NCI-H345 treated with DMSO at 0.1 percent for 48 hours (cell line): ENCODE data around the gene DAPK1.

Source experiments
- DNase-seq: peaks from one replicate; lab custom pipeline; 2025; ENCODE audit not compliant: unreplicated experiment; lab: John Stamatoyannopoulos, UW

The DAPK1 gene

DNA sequence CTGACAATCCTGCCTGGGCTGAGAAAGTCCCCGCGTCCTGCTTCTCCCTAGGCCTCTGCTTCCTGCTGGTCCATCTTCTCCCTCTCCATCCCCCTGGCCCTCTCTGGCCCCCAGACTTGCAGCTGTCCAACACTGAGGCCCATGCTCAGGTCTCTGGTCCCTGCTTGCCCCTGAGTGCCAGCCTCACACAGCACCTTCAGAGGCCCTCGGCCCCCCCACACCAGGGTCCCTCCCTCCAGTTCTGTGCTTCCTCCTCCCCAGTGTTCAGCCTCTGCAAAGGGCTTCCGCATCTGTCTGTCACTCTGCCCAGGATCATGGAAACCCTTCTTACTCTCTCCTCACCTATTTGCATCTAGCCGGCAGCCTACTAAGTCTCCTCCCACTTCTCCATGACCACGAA lies 165.9 kb downstream of the DAPK1 start:
- no peak for DNase-seq

DNA sequence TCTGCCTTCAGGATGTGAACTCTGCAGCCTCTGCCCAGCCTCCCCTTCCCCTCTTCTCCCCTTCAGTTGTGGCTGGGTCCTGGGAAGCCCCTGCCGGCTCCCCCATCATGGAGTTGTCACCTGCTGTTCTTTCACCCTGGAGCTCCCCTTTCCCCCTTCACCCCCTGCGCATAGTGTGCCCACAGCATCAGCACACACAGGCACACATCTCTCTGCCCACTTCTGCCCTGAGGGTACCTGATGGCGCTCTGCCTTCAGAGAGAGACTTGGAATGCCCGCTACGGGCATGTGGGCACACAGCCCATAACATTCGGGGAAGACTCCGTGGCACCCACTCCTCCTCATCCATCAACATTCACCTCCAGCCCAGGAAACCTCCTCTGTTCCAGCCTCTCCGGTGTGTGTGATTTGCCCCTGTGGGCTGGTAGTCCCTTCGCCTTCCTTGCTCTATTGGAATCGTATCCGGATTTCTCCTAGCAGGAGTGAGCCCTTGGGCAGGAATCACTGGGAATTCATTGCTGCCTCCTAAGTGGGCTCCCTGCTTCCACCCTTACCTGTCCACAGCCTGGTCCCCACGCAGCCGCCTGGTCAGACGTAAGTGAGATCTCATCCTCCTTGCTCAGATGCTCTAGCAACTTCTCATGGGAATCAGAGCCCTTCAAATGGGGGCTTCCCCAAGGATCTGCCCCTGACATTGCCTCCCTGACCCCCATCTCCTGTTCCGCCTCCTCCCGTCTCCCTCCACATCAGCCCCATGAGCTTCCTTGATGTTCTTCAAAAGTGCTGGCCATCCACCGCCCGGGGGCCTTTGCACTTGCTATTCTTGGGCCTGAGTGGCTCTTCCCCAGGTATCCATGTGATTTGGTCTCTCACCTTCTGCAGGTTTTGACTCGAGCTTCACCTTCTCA lies 166.7 kb downstream of the DAPK1 start:
- DNase-seq, result no peak

DNA sequence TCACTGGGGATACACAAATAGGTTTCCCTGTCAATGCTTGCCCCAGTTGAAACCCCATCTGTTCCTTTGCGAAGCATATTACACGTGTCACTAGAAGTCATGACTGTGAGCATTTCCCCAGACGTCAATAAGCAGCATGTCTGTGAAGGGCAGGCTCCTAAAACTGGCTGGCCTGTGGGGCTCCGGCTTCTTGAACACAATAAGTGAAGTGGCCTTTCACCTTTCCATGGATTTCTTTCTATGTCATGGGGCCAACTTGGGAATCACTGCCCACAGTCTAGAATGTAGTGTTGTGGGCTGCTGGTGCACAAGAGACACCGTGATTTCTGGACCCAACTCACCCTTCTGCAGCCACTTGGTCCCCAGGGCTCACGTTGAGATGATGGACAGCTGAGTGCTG lies 167.8 kb downstream of the DAPK1 start:
- no peak for DNase-seq

DNA sequence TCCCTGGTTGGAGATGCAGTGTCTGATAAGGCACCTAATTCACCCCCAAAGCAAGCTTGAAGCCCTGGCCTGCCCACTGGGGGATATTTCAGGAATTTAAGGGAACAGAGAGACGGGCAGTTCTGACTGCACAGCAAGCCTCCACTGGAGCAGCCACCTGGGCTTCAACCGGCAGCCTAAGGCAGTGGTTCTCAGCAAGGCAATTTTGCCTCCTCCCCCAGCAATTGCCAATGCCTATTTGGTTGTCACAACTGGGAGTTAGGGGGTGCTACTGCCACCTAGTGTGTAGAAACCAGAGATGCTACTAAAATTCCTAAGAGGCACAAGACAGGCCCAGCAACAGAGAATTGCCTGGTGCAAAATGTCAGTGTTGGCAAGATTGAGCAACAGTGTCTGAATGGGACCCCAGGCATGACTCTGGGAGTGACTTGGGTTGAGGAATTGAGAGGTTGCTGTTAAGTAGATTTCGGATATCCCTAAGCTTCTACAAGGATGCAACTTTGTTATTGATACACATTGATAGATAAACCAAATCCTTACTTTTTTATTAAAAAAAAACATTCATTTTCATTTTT lies 169.6 kb downstream of the DAPK1 start:
- DNase-seq, result no peak

DNA sequence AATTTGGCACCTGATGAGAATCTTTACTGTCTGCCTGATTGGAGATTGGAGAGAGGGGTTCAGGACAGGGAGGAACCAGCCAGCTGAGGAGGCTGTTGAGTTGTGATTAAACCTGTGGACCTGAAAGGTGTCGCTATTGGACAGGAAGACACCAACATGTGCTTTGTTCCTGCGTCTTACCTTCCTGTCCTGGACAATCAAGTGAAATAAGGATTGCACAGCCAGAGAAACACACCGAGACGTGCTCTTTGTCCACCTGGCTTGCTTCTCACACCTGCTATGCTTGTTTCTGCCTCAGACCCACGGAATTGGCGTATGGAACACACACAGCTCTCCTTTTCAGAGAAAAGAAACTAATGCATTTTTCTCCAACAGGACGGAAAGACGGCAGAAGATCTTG lies 170.6 kb downstream of the DAPK1 start:
- no peak for DNase-seq

DNA sequence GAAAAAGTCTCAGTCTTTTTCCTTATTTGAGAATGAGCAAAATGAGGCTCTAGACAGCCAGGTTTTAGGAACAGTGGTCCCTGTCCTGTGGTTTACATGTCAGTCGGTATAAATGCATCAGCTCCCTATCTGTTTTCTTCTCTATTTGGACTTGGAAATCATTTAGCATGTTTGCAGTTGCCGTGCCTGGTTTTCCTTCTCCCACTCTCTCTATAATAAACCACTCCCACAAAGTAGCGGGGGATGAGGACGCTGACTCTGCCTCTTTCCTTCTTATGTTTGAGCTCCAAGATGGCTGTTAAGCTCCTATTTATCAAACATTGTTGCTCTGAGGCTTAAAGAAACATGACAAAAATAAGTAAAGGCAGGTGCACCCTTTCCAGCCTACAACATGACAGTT lies 171.1 kb downstream of the DAPK1 start:
- DNase-seq, result no peak

DNA sequence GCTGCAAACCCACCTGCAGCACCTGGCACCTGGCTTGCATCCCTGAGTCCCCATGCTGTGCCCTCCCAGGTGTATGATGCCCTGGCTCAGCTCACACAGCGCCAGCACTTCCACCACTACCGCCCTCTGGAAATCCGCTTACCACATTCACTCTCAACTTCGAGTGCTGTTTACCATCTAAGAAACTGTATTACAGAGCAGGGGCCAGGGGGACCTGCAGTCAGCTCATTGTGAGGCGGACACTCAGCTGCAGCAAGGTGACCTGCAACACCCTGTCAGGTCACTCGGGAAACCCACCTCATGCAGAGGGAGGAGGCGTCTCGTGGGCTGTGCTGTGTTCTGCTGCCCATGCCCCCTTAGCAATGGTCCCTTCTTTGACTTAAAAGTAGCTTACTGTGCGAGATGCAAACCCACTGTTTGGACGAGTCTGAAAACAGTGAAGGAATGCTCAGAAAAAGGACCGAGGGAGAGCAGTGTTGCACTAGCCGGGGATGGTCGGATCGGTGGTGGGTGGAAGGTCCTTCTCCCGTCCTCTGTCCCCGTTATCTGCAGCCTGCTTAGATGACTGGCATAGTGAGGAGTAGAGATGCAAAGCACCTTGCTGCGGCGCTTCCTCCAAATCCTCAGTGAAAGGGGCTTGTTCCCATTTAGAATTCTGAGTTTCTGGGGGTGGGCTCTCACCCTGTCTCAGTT lies 173.1 kb downstream of the DAPK1 start:
- peak; percentile 29 for DNase-seq

DNA sequence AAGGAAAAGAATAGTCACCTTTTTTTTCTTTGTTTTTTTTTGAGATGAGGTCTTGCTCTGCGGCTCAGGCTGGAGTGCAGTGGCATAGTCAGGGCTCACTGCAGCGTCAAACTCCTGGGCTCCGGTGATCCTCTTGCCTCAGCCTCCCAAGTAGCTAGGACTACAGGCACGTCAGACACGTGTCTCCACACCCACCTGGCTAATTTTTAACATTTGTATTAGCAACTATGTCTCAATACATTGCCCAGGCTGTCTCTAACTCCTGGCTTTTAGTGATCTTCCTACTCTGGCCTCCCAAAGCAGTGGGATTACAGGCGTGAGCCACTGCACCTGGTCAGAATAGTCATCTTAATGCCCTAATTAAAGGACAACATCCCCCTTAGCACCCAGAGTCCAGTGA lies 173.8 kb downstream of the DAPK1 start:
- DNase-seq, result no peak

DNA sequence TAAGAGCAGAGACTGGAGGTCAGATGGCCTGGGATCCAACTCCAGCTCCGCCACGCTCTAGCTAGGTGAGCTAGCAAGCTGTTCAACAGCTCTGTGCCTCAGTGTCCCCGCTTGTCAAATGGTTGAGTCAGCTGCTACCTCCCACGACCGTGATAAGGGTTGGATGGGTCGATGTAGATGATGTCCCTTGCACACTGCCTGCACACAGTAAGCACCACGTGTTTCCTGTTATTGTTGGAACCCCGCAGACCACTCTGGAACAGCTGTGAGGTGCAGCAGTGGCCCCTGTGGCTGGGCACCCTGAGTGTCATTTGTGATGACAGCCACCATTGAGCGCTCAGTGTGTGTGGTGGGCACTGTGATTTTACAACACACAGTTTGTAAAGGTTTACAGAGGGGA lies 174.3 kb downstream of the DAPK1 start:
- no peak for DNase-seq

DNA sequence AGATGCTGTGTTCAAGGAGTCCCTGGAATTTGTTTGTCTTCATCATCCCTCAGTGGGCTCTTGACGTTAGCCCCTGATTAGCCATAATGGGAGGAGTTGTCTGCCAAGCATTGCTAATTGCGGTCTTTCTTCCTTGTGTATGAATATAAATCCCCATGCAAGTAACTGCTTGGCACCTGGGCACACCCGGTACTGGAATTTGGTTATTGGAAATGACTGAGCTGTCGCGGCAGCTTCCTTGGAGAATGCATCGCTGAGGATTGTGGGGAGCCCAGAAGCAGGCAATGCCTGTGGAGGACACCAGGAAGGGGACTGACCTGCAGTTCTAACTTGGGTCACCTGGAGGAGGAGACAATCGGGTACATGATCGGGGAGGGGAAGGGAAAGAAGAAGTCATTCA lies 174.9 kb downstream of the DAPK1 start:
- no peak for DNase-seq

DNA sequence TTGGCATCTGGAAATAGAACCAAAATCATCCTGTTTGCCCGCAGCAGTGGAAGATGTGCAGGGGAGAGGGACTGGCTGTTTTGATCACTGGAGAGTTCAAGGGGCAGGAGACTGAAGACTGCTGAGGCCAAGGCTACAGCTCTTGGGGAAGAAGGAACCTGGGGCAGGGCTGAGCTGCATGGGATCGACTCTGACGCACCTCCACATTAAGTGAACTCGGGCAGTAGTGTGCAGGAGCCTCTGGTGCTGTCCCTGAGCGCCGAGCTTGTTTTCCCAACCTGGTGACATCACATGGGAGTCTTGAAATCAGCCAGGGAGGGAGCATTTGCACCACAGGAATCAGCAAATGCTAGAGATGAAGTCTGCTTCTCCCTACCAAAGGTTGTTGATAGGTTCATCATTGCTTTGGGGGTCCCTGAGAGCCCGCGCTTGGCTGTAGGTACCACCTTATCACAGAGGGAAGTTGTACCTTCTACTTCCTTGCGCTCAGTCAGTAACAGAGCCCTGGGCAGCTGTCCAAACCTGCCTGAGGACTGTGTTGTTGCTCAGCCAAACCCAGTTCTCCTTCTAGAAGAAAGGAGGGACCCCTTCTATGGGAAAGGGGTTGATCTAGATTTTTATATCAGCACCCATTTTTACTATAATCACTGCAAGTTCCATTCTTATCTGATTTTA lies 175.9 kb downstream of the DAPK1 start:
- DNase-seq, result no peak

DNA sequence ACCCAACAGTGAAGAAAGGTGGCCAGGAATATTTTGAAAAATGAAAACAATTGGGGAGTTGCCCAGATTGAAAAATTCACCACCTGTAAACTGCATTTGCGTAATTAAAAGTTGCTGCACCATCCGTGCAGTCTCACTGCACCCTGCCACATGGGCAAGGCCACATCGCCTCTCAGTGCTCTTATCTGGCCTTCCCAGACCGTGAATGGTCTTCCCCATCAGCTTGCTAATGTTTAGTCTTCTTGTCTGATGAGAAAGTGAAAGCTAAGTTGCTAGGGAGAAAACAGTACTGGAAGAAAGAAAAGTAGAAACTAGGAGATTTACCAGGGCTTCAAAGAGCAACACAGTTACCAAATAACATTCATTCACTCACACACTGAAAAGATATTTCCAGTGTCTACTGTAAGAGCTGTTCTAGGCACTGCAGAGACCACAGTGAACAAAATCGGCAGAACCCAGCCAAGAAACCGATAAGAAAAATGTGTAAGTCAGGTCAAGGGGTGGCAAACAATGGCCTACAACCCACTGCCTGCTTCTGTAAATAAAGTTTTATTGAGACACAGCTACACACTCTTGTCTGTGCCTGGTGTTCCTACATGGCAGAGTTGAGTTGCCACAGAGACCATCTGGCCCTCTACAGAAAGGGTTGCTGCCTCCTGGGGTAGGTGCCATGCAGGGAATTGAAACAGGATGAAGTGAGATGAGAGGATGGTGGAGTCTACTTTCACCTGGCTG lies 177.1 kb downstream of the DAPK1 start:
- DNase-seq, result no peak

DNA sequence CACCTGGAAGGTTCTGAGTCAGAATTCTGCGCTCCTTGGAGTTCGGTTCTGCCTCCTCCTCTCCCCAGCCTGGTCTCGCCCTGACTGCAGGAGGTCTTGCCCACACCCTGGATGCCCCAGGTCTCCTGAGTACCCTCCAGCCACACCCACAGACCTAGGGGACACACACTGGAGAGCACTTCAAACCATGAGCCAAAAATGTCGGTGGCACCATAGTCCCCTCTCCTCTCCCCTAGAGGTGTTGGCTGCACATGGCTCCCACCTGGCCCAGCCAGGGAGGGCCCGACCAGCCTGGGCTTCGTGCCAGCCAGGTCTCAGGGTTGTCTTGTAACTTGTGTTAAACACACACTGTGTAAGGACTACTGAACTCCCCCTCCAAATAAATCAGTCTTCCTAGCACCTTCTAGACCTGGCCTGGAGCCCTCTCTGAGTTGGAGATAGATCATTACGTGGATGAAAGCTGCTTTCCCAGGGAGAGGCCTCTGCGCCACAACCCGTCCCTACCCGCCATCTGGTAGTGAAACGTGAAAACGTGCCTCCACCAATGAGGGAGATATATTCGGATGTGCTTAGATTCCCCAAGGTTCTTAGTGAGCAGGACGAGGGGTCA lies 178.3 kb downstream of the DAPK1 start:
- DNase-seq, result peak; percentile 7

DNA sequence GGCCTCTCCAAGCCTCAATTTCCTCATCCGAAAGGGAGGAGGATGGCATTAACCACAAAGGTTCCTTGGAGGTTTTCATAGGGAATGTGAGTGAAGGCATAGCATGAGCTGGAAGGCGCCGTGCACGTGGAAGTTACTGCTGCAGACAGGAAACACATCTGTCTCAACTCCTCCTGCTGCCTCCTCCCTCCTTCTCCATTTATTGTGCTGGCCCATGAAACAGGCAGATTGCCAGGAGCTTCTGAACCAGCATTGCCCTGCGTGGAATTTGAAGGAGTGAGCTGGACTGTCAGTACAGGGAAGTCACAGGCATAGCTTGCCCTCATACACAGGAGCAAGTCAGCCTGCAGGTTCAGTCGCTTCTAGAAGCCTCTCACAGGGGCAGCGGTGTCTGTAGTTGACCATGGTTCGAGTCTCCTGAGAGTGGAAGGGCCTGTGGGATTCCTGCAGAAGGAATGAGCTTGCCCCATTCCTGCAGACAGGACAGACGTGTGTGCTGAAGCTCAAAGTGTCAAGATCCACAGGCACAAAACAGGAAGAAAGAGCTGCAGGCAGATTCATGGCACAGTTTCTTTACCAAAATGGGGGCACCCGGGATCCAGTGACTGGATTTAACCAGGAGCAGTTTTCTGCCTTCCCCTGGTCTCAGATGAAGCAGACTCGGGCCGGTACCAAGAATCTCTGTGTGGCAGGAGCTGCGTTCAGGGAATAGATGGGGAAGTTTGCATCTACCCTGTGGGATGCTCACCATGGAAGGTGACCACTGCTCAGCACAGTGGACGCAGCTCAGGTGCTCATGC lies 179.5 kb downstream of the DAPK1 start:
- DNase-seq, result no peak

DNA sequence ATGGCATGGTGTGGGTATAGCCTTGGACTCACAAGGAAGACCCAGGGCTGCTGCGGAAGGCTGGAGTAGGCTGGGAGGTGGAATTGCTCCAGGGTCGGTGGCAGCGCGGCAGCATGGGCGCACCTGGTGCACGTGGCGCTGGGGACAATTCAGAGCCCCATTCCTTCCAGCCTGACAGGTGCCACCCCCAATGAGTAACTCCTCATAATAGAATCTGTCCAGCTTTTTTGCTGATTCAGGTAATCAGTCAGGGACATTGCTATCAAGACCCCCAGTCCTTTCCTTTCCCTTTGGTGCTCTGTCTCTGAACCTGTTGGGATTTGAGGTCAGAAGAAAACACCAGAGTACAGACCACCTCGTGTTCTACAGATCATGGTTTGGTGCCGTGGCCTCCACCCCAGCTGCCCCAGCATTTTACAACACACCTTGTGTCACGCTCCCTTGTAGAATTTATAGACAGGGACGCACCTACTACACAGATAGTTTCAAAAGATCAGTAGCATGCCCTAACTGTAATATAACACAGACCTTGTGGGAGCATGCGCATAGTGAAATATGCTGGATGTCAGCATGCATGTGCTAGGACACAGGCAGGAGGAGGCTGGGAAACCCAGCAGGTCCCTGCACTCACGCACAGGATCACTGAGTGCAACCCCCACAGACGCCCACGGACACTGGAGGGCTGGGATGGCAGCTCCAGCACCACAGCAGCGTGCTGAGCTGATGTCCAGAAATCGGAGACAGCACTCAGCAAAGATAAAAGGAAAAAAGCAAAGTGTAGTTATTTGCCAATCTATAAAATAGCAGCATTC lies 180.3 kb downstream of the DAPK1 start:
- no peak for DNase-seq

DNA sequence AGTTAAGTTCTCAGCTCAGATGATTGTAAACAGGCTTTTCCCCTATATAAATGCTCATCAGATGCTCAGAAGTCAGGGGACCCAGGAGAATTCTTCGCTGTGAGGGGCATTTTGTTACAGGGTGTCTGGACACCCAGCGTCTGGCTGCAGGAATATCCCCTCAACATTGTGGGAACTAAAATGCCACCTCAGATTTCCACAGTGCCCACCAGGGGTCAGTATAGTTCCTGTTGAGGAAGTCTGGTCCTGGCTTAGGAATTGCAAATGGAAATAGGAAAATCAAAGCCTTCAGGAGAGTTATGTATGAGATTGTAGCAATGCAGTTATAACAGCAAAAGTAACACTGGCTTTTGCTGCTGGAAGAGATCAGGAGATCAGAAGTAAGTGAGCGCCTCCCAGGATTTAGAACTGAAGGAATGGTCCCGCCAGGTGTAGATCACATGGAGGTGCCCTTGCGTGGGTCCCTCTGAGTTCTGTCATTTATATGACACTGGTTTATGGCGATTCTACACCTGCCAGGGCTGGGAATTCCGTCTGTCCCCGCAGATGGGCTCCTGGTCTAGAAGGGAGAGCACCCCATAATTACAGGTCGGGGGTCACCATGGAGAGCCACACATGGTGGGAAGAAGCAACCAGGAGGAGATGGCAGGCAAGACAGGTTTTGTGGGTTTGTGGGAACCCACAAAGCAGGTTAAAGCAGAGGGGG lies 181.1 kb downstream of the DAPK1 start:
- peak; percentile 7 for DNase-seq

DNA sequence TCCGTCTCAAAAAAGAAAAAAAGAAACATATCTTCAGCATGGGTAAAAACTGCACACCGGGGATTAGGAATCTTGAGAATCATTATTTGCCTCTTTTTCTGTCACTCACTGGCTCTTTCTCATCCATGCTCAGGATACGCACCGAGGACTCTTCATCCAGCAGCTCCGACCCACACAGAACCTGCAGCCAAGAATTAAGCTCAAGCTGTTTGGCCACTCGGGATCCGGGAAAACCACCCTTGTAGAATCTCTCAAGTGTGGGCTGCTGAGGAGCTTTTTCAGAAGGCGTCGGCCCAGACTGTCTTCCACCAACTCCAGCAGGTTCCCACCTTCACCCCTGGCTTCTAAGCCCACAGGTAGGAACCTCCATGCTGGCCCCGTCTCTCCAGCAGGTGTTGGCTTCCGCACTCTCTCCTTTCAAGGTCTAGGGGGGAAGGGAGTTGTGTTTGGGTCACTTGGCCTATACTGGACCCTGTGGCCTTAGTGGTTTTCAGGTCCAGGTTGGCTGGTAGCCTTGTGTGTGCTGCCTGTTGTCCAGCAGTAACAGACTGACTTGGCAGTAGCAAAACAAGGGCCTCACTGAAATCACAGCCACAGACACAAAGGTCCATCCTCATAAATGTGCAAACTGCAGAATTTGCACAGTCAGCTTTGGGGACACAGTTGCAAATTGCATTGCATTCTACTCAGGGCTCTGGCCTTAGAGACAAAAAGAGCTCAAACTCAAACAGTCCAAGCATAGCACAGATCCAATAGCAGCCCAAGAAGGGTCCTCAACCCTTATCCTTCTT lies 183.8 kb downstream of the DAPK1 start:
- DNase-seq, result no peak
